ENCODE data around the gene ALDH16A1.

DNA sequence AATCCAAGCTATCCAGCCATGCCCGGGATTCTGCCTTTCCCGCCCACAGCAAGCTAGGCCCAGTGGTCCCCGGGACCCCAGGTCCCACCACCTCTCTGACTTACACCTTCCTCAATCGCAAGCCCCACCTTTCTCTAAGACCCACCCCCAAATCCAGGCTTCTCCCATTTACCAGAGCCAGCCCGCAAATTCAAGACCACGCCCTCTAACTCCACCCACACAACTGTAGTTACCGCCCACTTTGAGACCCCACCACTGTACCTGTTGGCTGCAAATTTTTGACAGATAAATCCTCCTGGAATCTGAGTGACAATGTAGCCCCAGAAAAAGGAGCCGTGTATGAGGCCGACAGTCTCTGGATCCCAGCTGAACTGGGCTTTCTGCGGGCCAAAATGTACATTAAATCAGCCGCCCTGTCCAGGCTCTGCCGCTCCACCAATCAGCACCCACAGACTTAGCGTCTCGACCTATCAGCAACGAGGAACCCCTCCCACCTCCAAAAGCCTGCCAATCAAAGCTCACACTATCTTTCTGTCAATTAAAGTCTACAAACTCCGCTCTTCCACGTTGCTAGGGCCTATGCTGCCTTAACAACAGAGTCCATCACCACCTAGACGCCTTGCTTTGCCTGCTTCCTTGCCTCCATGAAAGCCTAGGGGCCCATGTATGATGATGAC, 18.0 kb upstream of the ALDH16A1 start:
- TF ChIP-seq, protein P1, sequence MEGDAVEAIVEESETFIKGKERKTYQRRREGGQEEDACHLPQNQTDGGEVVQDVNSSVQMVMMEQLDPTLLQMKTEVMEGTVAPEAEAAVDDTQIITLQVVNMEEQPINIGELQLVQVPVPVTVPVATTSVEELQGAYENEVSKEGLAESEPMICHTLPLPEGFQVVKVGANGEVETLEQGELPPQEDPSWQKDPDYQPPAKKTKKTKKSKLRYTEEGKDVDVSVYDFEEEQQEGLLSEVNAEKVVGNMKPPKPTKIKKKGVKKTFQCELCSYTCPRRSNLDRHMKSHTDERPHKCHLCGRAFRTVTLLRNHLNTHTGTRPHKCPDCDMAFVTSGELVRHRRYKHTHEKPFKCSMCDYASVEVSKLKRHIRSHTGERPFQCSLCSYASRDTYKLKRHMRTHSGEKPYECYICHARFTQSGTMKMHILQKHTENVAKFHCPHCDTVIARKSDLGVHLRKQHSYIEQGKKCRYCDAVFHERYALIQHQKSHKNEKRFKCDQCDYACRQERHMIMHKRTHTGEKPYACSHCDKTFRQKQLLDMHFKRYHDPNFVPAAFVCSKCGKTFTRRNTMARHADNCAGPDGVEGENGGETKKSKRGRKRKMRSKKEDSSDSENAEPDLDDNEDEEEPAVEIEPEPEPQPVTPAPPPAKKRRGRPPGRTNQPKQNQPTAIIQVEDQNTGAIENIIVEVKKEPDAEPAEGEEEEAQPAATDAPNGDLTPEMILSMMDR (IDR thresholded peaks at IDR 0.05; ENCODE audit: insufficient read depth, low read length) = no peak
- TF ChIP-seq GABPA (IDR thresholded peaks at IDR 0.05; ENCODE audit: low read depth) = no peak

Data from HL-60 (cell line).